Peyer's patch (tissue), 4 donors: ENCODE results near the gene BRF1. TPM values are rescaled to one million over a fixed set of nuclear protein-coding genes. Genes with fewer than 3 reads are reported as not detected.

Experiments used
- DNase-seq, 3 donors: peaks; one replicate each; pipeline ENCODE4 v3.0.0-alpha.2; 2017 to 2019
- H3K27ac ChIP-seq, 4 donors: fragments of 200-600 bp; sonication (generic); one replicate each; pipeline ENCODE4 v1.5.1; 2016 to 2019
- H3K27me3 ChIP-seq, 2 donors: fragments of 200-600 bp; sonication (generic); one replicate each; pipeline ENCODE4 v1.5.1; 2019
- H3K36me3 ChIP-seq, 3 donors: fragments of 200-600 bp; sonication (generic); one replicate each; pipeline ENCODE4 v1.5.1; 2016 to 2019
- H3K4me1 ChIP-seq, 4 donors: fragments of 200-600 bp; sonication (generic); one replicate each; pipeline ENCODE4 v1.5.1; 2016 to 2019
- H3K4me3 ChIP-seq, 4 donors: fragments of 200-600 bp; sonication (generic); 1 replicate in 3 of 4; 2 replicates in 1 of 4; pipeline ENCODE4 v1.5.1; 2016 to 2019; ENCODE audit warnings: mild to moderate bottlenecking in 1 of 4
- H3K9me3 ChIP-seq, 4 donors: fragments of 200-600 bp; sonication (generic); one replicate each; pipeline ENCODE4 v1.5.1; 2016 to 2019; ENCODE audit warnings: mild to moderate bottlenecking in 1 of 4
- CTCF ChIP-seq, 6 experiments: fragments of 450-650 bp in 4 of 6; fragments of 200-600 bp in 2 of 6; sonication (generic) in 1 of 6; IDR thresholded peaks; one replicate each; pipeline ENCODE4 v1.5.1; 2017 to 2019; ENCODE audit warnings: antibody characterized with exemption in 6 of 6, mild to moderate bottlenecking in 3 of 6, moderate library complexity in 1 of 6
- POLR2A ChIP-seq, 2 donors: fragments of 450-650 bp; IDR thresholded peaks; one replicate each; pipeline ENCODE4 v1.5.1; 2017; ENCODE audit warnings: antibody characterized with exemption in 2 of 2, mild to moderate bottlenecking in 2 of 2, moderate library complexity in 2 of 2
- total RNA-seq, 4 donors: library from RNA; depleted of rRNA; stranded (reverse); fragments of >200 nt; gene quantifications; one replicate each; pipeline ENCODE4 v1.1.0, GENCODE V29; 2016

Gene BRF1
- total RNA-seq, 4 donors from 2014 or later = 40.8 to 112 (median 90.3) TPM

GRCh38 chr14:105200641-105201040, 100.2 kb downstream of the BRF1 start:
- TF ChIP-seq POLR2A (IDR thresholded peaks at IDR 0.05) = no peak
- Histone ChIP-seq H3K4me1 (peaks cover 2 to 57% (median 15%) of the 10 kb centered on the region in 4 donors), H3K27me3 (peaks cover 0 to 19% of the 10 kb centered on the region in 2 donors), H3K9me3 (no peaks in the 10 kb centered on the region), H3K4me3 (no peak overlapping the region), H3K27ac (no peak overlapping the region), H3K36me3 (no peaks in the 10 kb centered on the region)
- no peak for DNase-seq

- Histone ChIP-seq H3K4me1 (peaks cover 2 to 55% (median 15%) of the 10 kb centered on the region in 4 donors), H3K27ac (no peak overlapping the region), H3K4me3 (no peak overlapping the region), H3K36me3 (no peaks in the 10 kb centered on the region), H3K27me3 (peaks cover 0 to 25% of the 10 kb centered on the region in 2 donors), H3K9me3 (no peaks in the 10 kb centered on the region)
- TF ChIP-seq CTCF (IDR thresholded peaks at IDR 0.05) (no peak), POLR2A (IDR thresholded peaks at IDR 0.05) (no peak)
- no peak for DNase-seq
Measured at GRCh38 chr14:105200074-105200473, 100.7 kb downstream of the BRF1 start.

GRCh38 chr14:105199093-105199492, 101.7 kb downstream of the BRF1 start:
- Histone ChIP-seq H3K36me3 (no peaks in the 10 kb centered on the region), H3K9me3 (no peaks in the 10 kb centered on the region), H3K4me1 (peaks cover 2 to 47% (median 18%) of the 10 kb centered on the region in 4 donors), H3K4me3 (no peak overlapping the region), H3K27me3 (peaks cover 0 to 26% of the 10 kb centered on the region in 2 donors), H3K27ac (peak overlapping the region in 1 of 4 donors; percentile 37)
- no peak for DNase-seq
- TF ChIP-seq POLR2A (IDR thresholded peaks at IDR 0.05) = no peak
- TF ChIP-seq CTCF (IDR thresholded peaks at IDR 0.05) = no peak

GRCh38 chr14:105198588-105198987, 102.2 kb downstream of the BRF1 start:
- Histone ChIP-seq H3K4me1 (peaks cover 2 to 47% (median 21%) of the 10 kb centered on the region in 4 donors), H3K27ac (peak overlapping the region in 2 of 4 donors; percentile 25 to 37), H3K36me3 (no peaks in the 10 kb centered on the region), H3K9me3 (no peaks in the 10 kb centered on the region), H3K27me3 (peaks cover 0 to 26% of the 10 kb centered on the region in 2 donors), H3K4me3 (no peak overlapping the region)
- DNase-seq = no peak
- TF ChIP-seq CTCF (IDR thresholded peaks at IDR 0.05) = no peak
- TF ChIP-seq POLR2A (IDR thresholded peaks at IDR 0.05) = no peak

- Histone ChIP-seq H3K9me3 (no peaks in the 10 kb centered on the region), H3K4me1 (peaks cover 0 to 46% (median 22%) of the 10 kb centered on the region in 4 donors), H3K27ac (peak overlapping the region in 2 of 4 donors; percentile 38 to 49), H3K27me3 (peaks cover 0 to 26% of the 10 kb centered on the region in 2 donors), H3K36me3 (no peaks in the 10 kb centered on the region), H3K4me3 (peak overlapping the region in 1 of 4 donors; percentile 28)
- no peak for TF ChIP-seq POLR2A (IDR thresholded peaks at IDR 0.05)
- TF ChIP-seq CTCF (IDR thresholded peaks at IDR 0.05) = no peak
- DNase-seq = no peak
Measured at GRCh38 chr14:105197211-105197641, 103.6 kb downstream of the BRF1 start.

- DNase-seq = no peak
- Histone ChIP-seq H3K4me1 (peaks cover 0 to 38% (median 18%) of the 10 kb centered on the region in 4 donors), H3K36me3 (no peaks in the 10 kb centered on the region), H3K27ac (peak overlapping the region in 2 of 4 donors; percentile 39 to 49), H3K9me3 (no peaks in the 10 kb centered on the region), H3K27me3 (peaks cover 0 to 26% of the 10 kb centered on the region in 2 donors), H3K4me3 (peak overlapping the region in 3 of 4 donors; percentile 21 to 28 (median 21))
- TF ChIP-seq CTCF (IDR thresholded peaks at IDR 0.05) (no peak), POLR2A (IDR thresholded peaks at IDR 0.05) (no peak)
Measured at GRCh38 chr14:105196265-105196960, 104.4 kb downstream of the BRF1 start.
